ENCODE data around the gene C1QTNF7.

- TF ChIP-seq CSDC2 (CRISPR knock-in tag; IDR thresholded peaks at IDR 0.05) (no peak), PPARA (CRISPR knock-in tag; IDR thresholded peaks at IDR 0.05; ENCODE audit: borderline replicate concordance) (no peak), ESRRG (CRISPR knock-in tag; IDR thresholded peaks at IDR 0.05) (no peak), PATZ1 (CRISPR knock-in tag; IDR thresholded peaks at IDR 0.05; ENCODE audit: borderline replicate concordance) (no peak), ZNF565 (CRISPR knock-in tag; conservative IDR thresholded peaks at IDR 0.05; ENCODE audit: low read depth) (no peak), TCF4 (CRISPR knock-in tag; IDR thresholded peaks at IDR 0.05; ENCODE audit: borderline replicate concordance) (no peak), OSR1 (CRISPR knock-in tag; IDR thresholded peaks at IDR 0.05) (no peak), ZFP30 (CRISPR knock-in tag; IDR thresholded peaks at IDR 0.05) (no peak), BACH2 (CRISPR knock-in tag; IDR thresholded peaks at IDR 0.05; ENCODE audit: borderline replicate concordance) (no peak), ZNF70 (CRISPR knock-in tag; IDR thresholded peaks at IDR 0.05) (no peak), CREB5 (CRISPR knock-in tag; IDR thresholded peaks at IDR 0.05; ENCODE audit: low read depth) (no peak), ZFP3 (CRISPR knock-in tag; IDR thresholded peaks at IDR 0.05) (no peak), ZC3H10 (CRISPR knock-in tag; IDR thresholded peaks at IDR 0.05) (no peak), ARNTL (CRISPR knock-in tag; IDR thresholded peaks at IDR 0.05; ENCODE audit: borderline replicate concordance, low read depth) (no peak)
Measured at GRCh38 chr4:15457406-15458201, 29.8 kb downstream of the C1QTNF7 start.

Measured in SK-N-SH treated with all-trans-retinoic acid at 6 μM for 48 hours (cell line).